Nephron progenitor cell (in vitro differentiated cells): Measurements from ENCODE around the gene HSPA9.
"Not testable (repeated sequence)": the region's sequence is repeated elsewhere in the genome, so short reads cannot be mapped to it uniquely, and the experiment has no call there.

ENCODE experiments used
- DNase-seq: peaks from one replicate; pipeline ENCODE4 v3.0.0; 2021
- H3K27ac Mint-ChIP-seq: 2 replicates; pipeline ENCODE4 v1.8.0; 2021; ENCODE audit warnings: mild to moderate bottlenecking, moderate library complexity, mixed read lengths
- H3K27me3 Mint-ChIP-seq: 2 replicates; pipeline ENCODE4 v1.8.0; 2021; ENCODE audit warnings: mild to moderate bottlenecking, low read depth, mixed read lengths; ENCODE audit not compliant: poor library complexity
- H3K36me3 Mint-ChIP-seq: 2 replicates; pipeline ENCODE4 v1.8.0; 2021; ENCODE audit warnings: low read depth, mixed read lengths
- H3K4me1 Mint-ChIP-seq: 2 replicates; pipeline ENCODE4 v1.8.0; 2021; ENCODE audit warnings: mixed read lengths
- H3K4me3 Mint-ChIP-seq: 2 replicates; pipeline ENCODE4 v1.8.0; 2021; ENCODE audit warnings: mild to moderate bottlenecking, moderate library complexity, mixed read lengths
- H3K9me3 Mint-ChIP-seq: 2 replicates; pipeline ENCODE4 v1.8.0; 2021; ENCODE audit warnings: mild to moderate bottlenecking, moderate library complexity, mixed read lengths
- CTCF ChIP-seq: fragments of 200-600 bp; sonication (generic); IDR thresholded peaks from 2 replicates; pipeline ENCODE4 v1.5.0; 2021; ENCODE audit warnings: antibody characterized with exemption

HSPA9 gene

GRCh38 chr5:138515556-138516245, 59.5 kb downstream of the HSPA9 start:
- Mint-ChIP-seq H3K27me3 (no peaks in the 10 kb centered on the region), H3K27ac (no peak overlapping the region), H3K4me1 (peaks cover 5% of the 10 kb centered on the region), H3K9me3 (no peaks in the 10 kb centered on the region), H3K36me3 (peaks cover 69% of the 10 kb centered on the region), H3K4me3 (no peak overlapping the region)
- no peak for TF ChIP-seq CTCF
- DNase-seq: no peak

GRCh38 chr5:138514021-138514420, 61.2 kb downstream of the HSPA9 start:
- no peak for DNase-seq
- H3K27me3 Mint-ChIP-seq: no peaks in the 10 kb centered on the region
- H3K4me3 Mint-ChIP-seq: no peak overlapping the region
- no peak for TF ChIP-seq CTCF
- peaks cover 76% of the 10 kb centered on the region for H3K36me3 Mint-ChIP-seq
- H3K9me3 Mint-ChIP-seq: no peaks in the 10 kb centered on the region
- peaks cover 4% of the 10 kb centered on the region for H3K4me1 Mint-ChIP-seq
- no peak overlapping the region for H3K27ac Mint-ChIP-seq

- H3K4me1 Mint-ChIP-seq: no peaks in the 10 kb centered on the region
- no peak overlapping the region for H3K4me3 Mint-ChIP-seq
- no peak for TF ChIP-seq CTCF
- peak overlapping the region; percentile 34 for H3K27ac Mint-ChIP-seq
- no peak for DNase-seq
- peaks cover 41% of the 10 kb centered on the region for H3K36me3 Mint-ChIP-seq
- H3K9me3 Mint-ChIP-seq: no peaks in the 10 kb centered on the region
- H3K27me3 Mint-ChIP-seq: no peaks in the 10 kb centered on the region
These were observed 66.2 kb downstream of the HSPA9 start for GRCh38 chr5:138508958-138509357.

GRCh38 chr5:138507485-138507884, 67.7 kb downstream of the HSPA9 start:
- H3K9me3 Mint-ChIP-seq, H3K4me1 Mint-ChIP-seq, DNase-seq, H3K4me3 Mint-ChIP-seq, H3K27me3 Mint-ChIP-seq: not testable (repeated sequence)
- H3K36me3 Mint-ChIP-seq: peaks cover 33% of the 10 kb centered on the region
- H3K27ac Mint-ChIP-seq: peak overlapping the region; percentile 35

GRCh38 chr5:138506370-138507306, 68.6 kb downstream of the HSPA9 start:
- TF ChIP-seq CTCF: no peak
- Mint-ChIP-seq H3K9me3 (no peaks in the 10 kb centered on the region), H3K4me3 (no peak overlapping the region), H3K36me3 (peaks cover 33% of the 10 kb centered on the region), H3K27me3 (no peaks in the 10 kb centered on the region), H3K4me1 (peaks cover 5% of the 10 kb centered on the region), H3K27ac (no peak overlapping the region)
- no peak for DNase-seq

GRCh38 chr5:138504799-138505198, 70.4 kb downstream of the HSPA9 start:
- Mint-ChIP-seq H3K36me3 (peaks cover 17% of the 10 kb centered on the region), H3K27ac (peak overlapping the region; percentile 91), H3K27me3 (peaks cover 3% of the 10 kb centered on the region), H3K9me3 (no peaks in the 10 kb centered on the region), H3K4me3 (no peak overlapping the region), H3K4me1 (peaks cover 10% of the 10 kb centered on the region)
- TF ChIP-seq CTCF: no peak
- DNase-seq: no peak
